Osteoblast (primary cell): ENCODE data around the gene P4HA3. TPM values are rescaled to one million over a fixed set of nuclear protein-coding genes. Genes with fewer than 3 reads are reported as not detected.

Experiments used
- DNase-seq: peaks from one replicate; pipeline ENCODE4 v3.0.0; 2011; ENCODE audit warnings: low spot score, mixed read lengths; ENCODE audit not compliant: insufficient read length; ENCODE audit errors: missing footprints
- H2AFZ ChIP-seq: 2 replicates; pipeline ENCODE4 v1.6.0; 2011; ENCODE audit warnings: mild to moderate bottlenecking, low read length
- H3K27ac ChIP-seq: 2 replicates; pipeline ENCODE4 v1.5.1; 2011; ENCODE audit warnings: mild to moderate bottlenecking, low read depth, low read length, moderate library complexity
- H3K27me3 ChIP-seq: 2 replicates; pipeline ENCODE4 v1.6.0; 2012; ENCODE audit warnings: mild to moderate bottlenecking, control low read depth, inconsistent platforms, low read length, moderate library complexity; ENCODE audit not compliant: insufficient read depth
- H3K36me3 ChIP-seq: 2 replicates; pipeline ENCODE4 v1.5.1; 2011; ENCODE audit warnings: mild to moderate bottlenecking, low read length, control low read depth, moderate library complexity; ENCODE audit not compliant: insufficient read depth
- H3K4me1 ChIP-seq: 2 replicates; pipeline ENCODE4 v1.5.1; 2011; ENCODE audit warnings: mild to moderate bottlenecking, low read length, control low read depth, moderate library complexity; ENCODE audit not compliant: insufficient read depth
- H3K4me2 ChIP-seq: 2 replicates; pipeline ENCODE4 v1.6.0; 2011; ENCODE audit warnings: mild to moderate bottlenecking, low read length; ENCODE audit not compliant: insufficient read depth
- H3K4me3 ChIP-seq: fragments of 200-600 bp; sonication (generic); 3 replicates; pipeline ENCODE4 v1.5.1; 2012; ENCODE audit warnings: mild to moderate bottlenecking, low read length, inconsistent platforms; ENCODE audit not compliant: insufficient read depth
- H3K79me2 ChIP-seq: 2 replicates; pipeline ENCODE4 v1.6.0; 2012; ENCODE audit warnings: mild to moderate bottlenecking, low read length, control low read depth, inconsistent platforms; ENCODE audit not compliant: insufficient read depth
- H3K9me3 ChIP-seq: 2 replicates; pipeline ENCODE4 v1.5.1; 2011; ENCODE audit warnings: low read depth, low read length, control low read depth
- H4K20me1 ChIP-seq: 2 replicates; pipeline ENCODE4 v1.6.0; 2012; ENCODE audit warnings: mild to moderate bottlenecking, low read length, control low read depth; ENCODE audit not compliant: insufficient read depth
- CTCF ChIP-seq: IDR thresholded peaks from 2 replicates; pipeline ENCODE4 v1.5.1; 2011; ENCODE audit warnings: mild to moderate bottlenecking, low read depth, low read length, moderate library complexity; ENCODE audit errors: extremely low read depth
- total RNA-seq: library from RNA; depleted of rRNA; stranded (reverse); fragments of >200 nt; gene quantifications from 2 replicates; pipeline ENCODE4 v1.2.3, GENCODE V29; 2012

P4HA3 gene
- total RNA-seq, 1 donor, result 8.7 TPM

- DNase-seq, result no peak
- peaks cover 66% of the 10 kb centered on the region for H3K36me3 ChIP-seq
- no peaks in the 10 kb centered on the region for H3K9me3 ChIP-seq
- H3K4me1 ChIP-seq, result no peaks in the 10 kb centered on the region
- no peak overlapping the region for H3K27ac ChIP-seq
- no peaks in the 10 kb centered on the region for H3K79me2 ChIP-seq
- H3K4me3 ChIP-seq, result no peak overlapping the region
- H4K20me1 ChIP-seq, result no peaks in the 10 kb centered on the region
- H2AFZ ChIP-seq, result no peak overlapping the region
- no peak for TF ChIP-seq CTCF
- H3K4me2 ChIP-seq, result no peak overlapping the region
- H3K27me3 ChIP-seq, result no peaks in the 10 kb centered on the region
Measured at GRCh38 chr11:74248469-74248868, 63.0 kb downstream of the P4HA3 start.

GRCh38 chr11:74238243-74238642 is 73.2 kb downstream of the P4HA3 start:
- Histone ChIP-seq H3K9me3 (no peaks in the 10 kb centered on the region), H3K27me3 (no peaks in the 10 kb centered on the region)

GRCh38 chr11:74237541-74237940 is 73.9 kb downstream of the P4HA3 start:
- H3K4me1 ChIP-seq, result no peaks in the 10 kb centered on the region
- no peak overlapping the region for H3K27ac ChIP-seq
- no peak overlapping the region for H3K4me2 ChIP-seq
- no peaks in the 10 kb centered on the region for H3K9me3 ChIP-seq
- no peak for TF ChIP-seq CTCF
- peaks cover 19% of the 10 kb centered on the region for H3K36me3 ChIP-seq
- H2AFZ ChIP-seq, result no peak overlapping the region
- H4K20me1 ChIP-seq, result no peaks in the 10 kb centered on the region
- no peak for DNase-seq
- H3K27me3 ChIP-seq, result no peaks in the 10 kb centered on the region
- no peaks in the 10 kb centered on the region for H3K79me2 ChIP-seq
- no peak overlapping the region for H3K4me3 ChIP-seq

More at GRCh38 chr11:74238243-74238642, 73.2 kb downstream of the P4HA3 start:
- no peak for DNase-seq
- H3K4me1 ChIP-seq, result no peaks in the 10 kb centered on the region
- no peak for TF ChIP-seq CTCF
- no peak overlapping the region for H3K27ac ChIP-seq
- H2AFZ ChIP-seq, result no peak overlapping the region
- H3K36me3 ChIP-seq, result peaks cover 19% of the 10 kb centered on the region
- no peaks in the 10 kb centered on the region for H4K20me1 ChIP-seq
- no peaks in the 10 kb centered on the region for H3K79me2 ChIP-seq
- no peak overlapping the region for H3K4me2 ChIP-seq
- no peak overlapping the region for H3K4me3 ChIP-seq

GRCh38 chr11:74235121-74235520 is 76.3 kb downstream of the P4HA3 start:
- no peak overlapping the region for H3K4me2 ChIP-seq
- H2AFZ ChIP-seq, result no peak overlapping the region
- no peak for TF ChIP-seq CTCF
- no peaks in the 10 kb centered on the region for H3K79me2 ChIP-seq
- DNase-seq, result no peak
- no peak overlapping the region for H3K27ac ChIP-seq
- no peaks in the 10 kb centered on the region for H4K20me1 ChIP-seq
- H3K4me3 ChIP-seq, result no peak overlapping the region
- no peaks in the 10 kb centered on the region for H3K4me1 ChIP-seq
- peaks cover 29% of the 10 kb centered on the region for H3K36me3 ChIP-seq
- H3K27me3 ChIP-seq, result no peaks in the 10 kb centered on the region
- H3K9me3 ChIP-seq, result no peaks in the 10 kb centered on the region
